ENCODE measurements around the gene ABL1.

- TF ChIP-seq POLR2A (IDR thresholded peaks at IDR 0.05) (no peak), CTCF (IDR thresholded peaks at IDR 0.05) (no peak), EP300 (IDR thresholded peaks at IDR 0.05) (no peak)
These were observed 96.6 kb downstream of the ABL1 start for GRCh38 chr9:130931508-130932254.

Data from sigmoid colon (tissue), 4 donors.